ENCODE measurements around the gene APP. TPM values are rescaled to one million over a fixed set of nuclear protein-coding genes. Genes with fewer than 3 reads are reported as not detected.
"Not testable (repeated sequence)": the region's sequence is repeated elsewhere in the genome, so short reads cannot be mapped to it uniquely, and the experiment has no call there.

APP gene
- total and polyA plus RNA-seq, 2 of the 13 experiments (the other 11 are each of a cell fraction or from before 2014, with no cell fraction given), result 70.6 to 262 TPM

GRCh38 chr21:25918152-25918551 is 252.4 kb downstream of the APP start:
- H4K20me1 ChIP-seq (ENCODE audit: insufficient read depth, low read length); intact Hi-C loops (cut with micrococcal nuclease; ENCODE audit: unreplicated experiment); BruUV-seq (replicated peaks); CTCF ChIA-PET (ENCODE audit: low intra/inter-chr PET ratio, low total read pairs); POLR2A ChIA-PET; H3K79me2 ChIP-seq (ENCODE audit: insufficient read depth, low read length); H3K4me1 ChIP-seq (ENCODE audit: insufficient read depth, low read length); FAIRE-seq; DNase-seq (ENCODE audit: low spot score); in situ Hi-C loops (cut with HindIII; ENCODE audit: extremely low pct_ligation_motif_present, low pct_unique_long_range_greater_than_20kb); H3K27ac ChIP-seq (ENCODE audit: extremely low read length, insufficient read depth, low read length); H2AFZ ChIP-seq (ENCODE audit: low read length); H3K9ac ChIP-seq (ENCODE audit: insufficient read depth, low read depth, low read length); H3K36me3 ChIP-seq (replicated peaks in 1 of 2; ENCODE audit: control insufficient read depth in 1 of 2, insufficient read depth in 2 of 2, low read length in 2 of 2); H3K27me3 ChIP-seq (ENCODE audit: control insufficient read depth in 1 of 2, insufficient read depth in 2 of 2, low read length in 2 of 2); ATAC-seq; H3K4me3 ChIP-seq (replicated peaks in 1 of 3; ENCODE audit: insufficient read depth in 1 of 3, low read depth in 2 of 3, low read length in 3 of 3); H3K4me2 ChIP-seq (ENCODE audit: low read depth, low read length); H3K9me3 ChIP-seq (ENCODE audit: low read length): not testable (repeated sequence)
- 79% methylated on average over 9 of the region's 17 CpGs for WGBS (ENCODE audit: low lambda C conversion rate)

DNA sequence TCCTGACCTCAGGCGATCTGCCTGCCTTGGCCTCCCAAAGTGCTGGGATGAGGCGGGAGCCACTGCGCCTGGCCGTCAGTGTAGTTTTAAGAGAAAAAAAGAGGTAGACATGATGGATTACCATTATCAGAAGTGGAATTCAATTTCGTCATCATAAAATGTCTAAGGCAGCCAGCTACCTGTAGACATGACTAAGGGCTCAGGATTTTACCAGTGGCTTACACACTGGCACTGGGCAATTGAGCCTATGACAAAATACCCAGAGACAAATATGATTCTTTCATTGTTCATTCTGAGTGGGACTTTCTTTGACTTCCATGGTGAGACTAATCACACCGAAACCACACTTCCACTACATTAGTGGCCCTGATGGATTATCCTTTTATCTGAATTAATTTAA is 254.3 kb downstream of the APP start:
- ChIA-PET CTCF (ENCODE audit: low intra/inter-chr PET ratio, low total read pairs) (no interaction called here), POLR2A (no interaction called here)
- Histone ChIP-seq H3K9ac (ENCODE audit: insufficient read depth, low read depth, low read length) (no peak overlapping the region), H4K20me1 (ENCODE audit: insufficient read depth, low read length) (no peaks in the 10 kb centered on the region), H2AFZ (ENCODE audit: low read length) (no peak overlapping the region), H3K4me2 (ENCODE audit: low read depth, low read length) (no peak overlapping the region), H3K4me1 (ENCODE audit: insufficient read depth, low read length) (no peaks in the 10 kb centered on the region), H3K9me3 (ENCODE audit: low read length) (no peaks in the 10 kb centered on the region), H3K79me2 (ENCODE audit: insufficient read depth, low read length) (no peaks in the 10 kb centered on the region), H3K4me3 (replicated peaks in 1 of 3; ENCODE audit: insufficient read depth in 1 of 3, low read depth in 2 of 3, low read length in 3 of 3) (no peak overlapping the region), H3K36me3 (replicated peaks in 1 of 2; ENCODE audit: control insufficient read depth in 1 of 2, insufficient read depth in 2 of 2, low read length in 2 of 2) (no peaks in the 10 kb centered on the region), H3K27me3 (ENCODE audit: control insufficient read depth in 1 of 2, insufficient read depth in 2 of 2, low read length in 2 of 2) (no peaks in the 10 kb centered on the region; a peak in 1 of 5 replicates), H3K27ac (ENCODE audit: extremely low read length, insufficient read depth, low read length) (no peak overlapping the region)
- DNase-seq (ENCODE audit: low spot score), result no peak
- intact Hi-C loops (cut with micrococcal nuclease; ENCODE audit: unreplicated experiment), result no loop called here
- FAIRE-seq, result no peak
- in situ Hi-C loops (cut with HindIII; ENCODE audit: extremely low pct_ligation_motif_present, low pct_unique_long_range_greater_than_20kb), result no loop called here
- ATAC-seq, result no peak
- BruUV-seq (replicated peaks), result no TSS peak
- 83% methylated on average over 6 of the region's 6 CpGs for WGBS (ENCODE audit: low lambda C conversion rate)
- TF ChIP-seq NFKB2 (CRISPR knock-in tag; IDR thresholded peaks at IDR 0.05; ENCODE audit: borderline replicate concordance), result no peak
- TF ChIP-seq KMT2A (CRISPR knock-in tag; IDR thresholded peaks at IDR 0.05), result no peak
- no peak for TF ChIP-seq HIVEP1 (CRISPR knock-in tag; IDR thresholded peaks at IDR 0.05)
- TF ChIP-seq, protein P1, sequence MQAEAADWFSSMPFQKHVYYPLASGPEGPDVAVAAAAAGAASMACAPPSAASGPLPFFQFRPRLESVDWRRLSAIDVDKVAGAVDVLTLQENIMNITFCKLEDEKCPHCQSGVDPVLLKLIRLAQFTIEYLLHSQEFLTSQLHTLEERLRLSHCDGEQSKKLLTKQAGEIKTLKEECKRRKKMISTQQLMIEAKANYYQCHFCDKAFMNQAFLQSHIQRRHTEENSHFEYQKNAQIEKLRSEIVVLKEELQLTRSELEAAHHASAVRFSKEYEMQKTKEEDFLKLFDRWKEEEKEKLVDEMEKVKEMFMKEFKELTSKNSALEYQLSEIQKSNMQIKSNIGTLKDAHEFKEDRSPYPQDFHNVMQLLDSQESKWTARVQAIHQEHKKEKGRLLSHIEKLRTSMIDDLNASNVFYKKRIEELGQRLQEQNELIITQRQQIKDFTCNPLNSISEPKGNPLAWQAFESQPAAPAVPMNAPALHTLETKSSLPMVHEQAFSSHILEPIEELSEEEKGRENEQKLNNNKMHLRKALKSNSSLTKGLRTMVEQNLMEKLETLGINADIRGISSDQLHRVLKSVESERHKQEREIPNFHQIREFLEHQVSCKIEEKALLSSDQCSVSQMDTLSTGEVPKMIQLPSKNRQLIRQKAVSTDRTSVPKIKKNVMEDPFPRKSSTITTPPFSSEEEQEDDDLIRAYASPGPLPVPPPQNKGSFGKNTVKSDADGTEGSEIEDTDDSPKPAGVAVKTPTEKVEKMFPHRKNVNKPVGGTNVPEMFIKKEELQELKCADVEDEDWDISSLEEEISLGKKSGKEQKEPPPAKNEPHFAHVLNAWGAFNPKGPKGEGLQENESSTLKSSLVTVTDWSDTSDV (CRISPR knock-in tag; IDR thresholded peaks at IDR 0.05), result no peak
- no peak for TF ChIP-seq SP2 (CRISPR knock-in tag; IDR thresholded peaks at IDR 0.05)
- no peak for TF ChIP-seq KDM3A (CRISPR knock-in tag; IDR thresholded peaks at IDR 0.05; ENCODE audit: low read depth)
- no peak for TF ChIP-seq AGO1 (IDR thresholded peaks at IDR 0.05; ENCODE audit: low read depth, low read length, poor library complexity, severe bottlenecking)
- TF ChIP-seq ZC3H13 (CRISPR knock-in tag; IDR thresholded peaks at IDR 0.05), result no peak

Measured in HepG2 (cell line).